Activated CD8-positive, alpha-beta T cell treated with anti-CD3 and anti-CD28 coated beads for 36 hours (primary cell): Measurements from ENCODE around the gene MCCC1. TPM values are rescaled to one million over a fixed set of nuclear protein-coding genes. Genes with fewer than 3 reads are reported as not detected.

Experiments used
- ATAC-seq: fragments of 200-7000 bp; cut with Tn5 transposase; one replicate; pipeline ENCODE4 v1.10.0; 2021; ENCODE audit warnings: mild to moderate bottlenecking, moderate library complexity
- CTCF ChIA-PET: fragments of 350-600 bp; sonication (Branson Sonifier 250); formaldehyde crosslinking; loops from one replicate; lab custom pipeline; 2021; ENCODE audit warnings: antibody characterized with exemption; lab: Charles Lee
- POLR2A ChIA-PET: fragments of 350-600 bp; sonication (Branson Sonifier 250); formaldehyde crosslinking; loops from one replicate; lab custom pipeline; 2021; ENCODE audit warnings: antibody characterized with exemption; lab: Charles Lee
- DNase-seq: peaks from one replicate; pipeline ENCODE4 v3.0.0-alpha.2; 2020
- H3K27ac Mint-ChIP-seq: one replicate; pipeline ENCODE4 v1.8.0; 2021; ENCODE audit warnings: mild to moderate bottlenecking, mixed read lengths
- H3K27me3 Mint-ChIP-seq: one replicate; pipeline ENCODE4 v1.8.0; 2021; ENCODE audit warnings: mixed read lengths
- H3K36me3 Mint-ChIP-seq: one replicate; pipeline ENCODE4 v1.8.0; 2021; ENCODE audit warnings: low read depth, mixed read lengths
- H3K4me1 Mint-ChIP-seq: one replicate; pipeline ENCODE4 v1.8.0; 2021; ENCODE audit warnings: low read depth, mixed read lengths
- H3K4me3 Mint-ChIP-seq: one replicate; pipeline ENCODE4 v1.8.0; 2021; ENCODE audit warnings: mild to moderate bottlenecking, moderate library complexity, mixed read lengths
- H3K9me3 Mint-ChIP-seq: one replicate; pipeline ENCODE4 v1.8.0; 2021; ENCODE audit warnings: mixed read lengths
- intact Hi-C: fragments of 100-400 bp; cut with micrococcal nuclease; formaldehyde crosslinking; loops from one replicate; pipeline ENCODE4 v1.10.0; 2022
- total RNA-seq, 2 experiments: library from RNA; stranded (reverse); gene quantifications; one replicate each; pipeline ENCODE4 v1.2.3, GENCODE V29; 2021
- TF ChIP-seq, protein P1 (sequence below): fragments of 200-600 bp; IDR thresholded peaks from one replicate; pipeline ENCODE4 v1.8.0; 2022; ENCODE audit warnings: antibody characterized with exemption, mild to moderate bottlenecking

The MCCC1 gene
- total RNA-seq, 2 experiments from 2014 or later: 35.0 to 38.0 TPM

DNA sequence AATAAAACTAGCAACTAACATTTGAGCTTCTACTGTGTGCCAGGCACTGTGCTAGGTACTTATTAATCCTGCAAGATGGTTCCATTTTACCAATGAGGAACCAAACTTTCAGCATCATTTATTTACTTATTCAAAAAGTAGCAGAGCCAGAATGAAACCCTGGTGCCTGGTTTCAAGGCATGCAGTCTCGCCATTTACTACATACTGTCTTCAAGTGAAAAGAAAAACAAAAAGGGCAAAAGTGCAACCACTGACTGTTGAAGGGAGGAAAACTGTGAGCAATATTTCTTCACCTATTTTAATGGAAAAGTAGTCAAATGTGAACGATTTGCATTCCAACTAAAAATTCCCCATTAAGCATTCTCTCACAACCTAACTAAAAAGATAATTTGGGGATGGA is 127.7 kb downstream of the MCCC1 start:
- Mint-ChIP-seq H3K9me3 (no peaks in the 10 kb centered on the region), H3K27me3 (no peaks in the 10 kb centered on the region), H3K36me3 (peaks cover 8% of the 10 kb centered on the region), H3K4me1 (peaks cover 56% of the 10 kb centered on the region), H3K27ac (no peak overlapping the region), H3K4me3 (no peak overlapping the region)
- ATAC-seq: no peak
- ChIA-PET CTCF (interaction anchor here (0.5 to 1.2 kb wide), 3 partner anchors 10 to 1931 kb away, joined by 3 to 5 read pairs (median 4); no protein-coding TSS in a partner anchor), POLR2A (no interaction called here)
- DNase-seq: no peak
- TF ChIP-seq, protein P1, sequence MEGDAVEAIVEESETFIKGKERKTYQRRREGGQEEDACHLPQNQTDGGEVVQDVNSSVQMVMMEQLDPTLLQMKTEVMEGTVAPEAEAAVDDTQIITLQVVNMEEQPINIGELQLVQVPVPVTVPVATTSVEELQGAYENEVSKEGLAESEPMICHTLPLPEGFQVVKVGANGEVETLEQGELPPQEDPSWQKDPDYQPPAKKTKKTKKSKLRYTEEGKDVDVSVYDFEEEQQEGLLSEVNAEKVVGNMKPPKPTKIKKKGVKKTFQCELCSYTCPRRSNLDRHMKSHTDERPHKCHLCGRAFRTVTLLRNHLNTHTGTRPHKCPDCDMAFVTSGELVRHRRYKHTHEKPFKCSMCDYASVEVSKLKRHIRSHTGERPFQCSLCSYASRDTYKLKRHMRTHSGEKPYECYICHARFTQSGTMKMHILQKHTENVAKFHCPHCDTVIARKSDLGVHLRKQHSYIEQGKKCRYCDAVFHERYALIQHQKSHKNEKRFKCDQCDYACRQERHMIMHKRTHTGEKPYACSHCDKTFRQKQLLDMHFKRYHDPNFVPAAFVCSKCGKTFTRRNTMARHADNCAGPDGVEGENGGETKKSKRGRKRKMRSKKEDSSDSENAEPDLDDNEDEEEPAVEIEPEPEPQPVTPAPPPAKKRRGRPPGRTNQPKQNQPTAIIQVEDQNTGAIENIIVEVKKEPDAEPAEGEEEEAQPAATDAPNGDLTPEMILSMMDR: no peak
- intact Hi-C loops: no loop called here

GRCh38 chr3:182970811-182971418 is 128.4 kb downstream of the MCCC1 start:
- H3K4me1 Mint-ChIP-seq: peaks cover 57% of the 10 kb centered on the region
- no peaks in the 10 kb centered on the region for H3K9me3 Mint-ChIP-seq
- no peak overlapping the region for H3K27ac Mint-ChIP-seq
- ATAC-seq (no peak), DNase-seq (no peak)
- intact Hi-C loops: no loop called here
- TF ChIP-seq, protein P1: no peak
- peaks cover 8% of the 10 kb centered on the region for H3K36me3 Mint-ChIP-seq
- H3K27me3 Mint-ChIP-seq: no peaks in the 10 kb centered on the region
- ChIA-PET CTCF (interaction anchor here (0.9 to 1.2 kb wide), 3 partner anchors 11 to 26 kb away, joined by 3 to 5 read pairs (median 4); no protein-coding TSS in a partner anchor), POLR2A (no interaction called here)
- no peak overlapping the region for H3K4me3 Mint-ChIP-seq

- peaks cover 58% of the 10 kb centered on the region for H3K4me1 Mint-ChIP-seq
- CTCF ChIA-PET: interaction anchor here (1.0 kb wide), 1 partner anchor 60 kb away, joined by 4 read pairs; no protein-coding TSS in a partner anchor
Measured at GRCh38 chr3:182969853-182970252, 129.4 kb downstream of the MCCC1 start.

DNA sequence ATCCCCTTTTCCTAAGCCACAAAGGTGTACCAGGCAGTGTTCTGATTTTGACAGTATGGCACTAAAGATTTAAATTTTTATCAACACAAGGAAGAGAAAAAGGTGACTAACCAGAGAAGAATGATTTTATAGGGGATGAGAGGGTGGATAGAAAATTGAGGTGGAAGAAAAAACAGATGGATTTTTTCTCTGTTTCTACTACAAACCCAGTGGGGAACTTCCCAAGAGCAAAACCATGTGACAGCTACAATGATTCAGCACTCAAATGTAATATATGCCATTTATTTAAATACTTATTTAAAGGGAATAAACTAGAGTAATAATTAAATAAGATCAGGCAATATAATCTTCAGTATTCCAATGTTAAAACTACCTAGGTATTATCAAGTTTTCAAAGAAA is 130.0 kb downstream of the MCCC1 start:
- Mint-ChIP-seq H3K9me3 (no peaks in the 10 kb centered on the region), H3K36me3 (peaks cover 8% of the 10 kb centered on the region), H3K4me1 (peaks cover 57% of the 10 kb centered on the region), H3K27me3 (no peaks in the 10 kb centered on the region), H3K27ac (peak overlapping the region; percentile 28), H3K4me3 (no peak overlapping the region)
- ChIA-PET POLR2A (no interaction called here), CTCF (no interaction called here)
- TF ChIP-seq, protein P1: no peak
- ATAC-seq (no peak), DNase-seq (no peak)
- intact Hi-C loops: no loop called here

More at GRCh38 chr3:182969853-182970252, 129.4 kb downstream of the MCCC1 start:
- Mint-ChIP-seq H3K4me3 (no peak overlapping the region), H3K9me3 (no peaks in the 10 kb centered on the region), H3K27me3 (no peaks in the 10 kb centered on the region), H3K36me3 (peaks cover 8% of the 10 kb centered on the region), H3K27ac (no peak overlapping the region)
- intact Hi-C loops: no loop called here
- TF ChIP-seq, protein P1: no peak
- no peak for DNase-seq
- no peak for ATAC-seq
- POLR2A ChIA-PET: no interaction called here
